A549 (cell line): Measurements from ENCODE around the gene C1orf35. TPM values are rescaled to one million over a fixed set of nuclear protein-coding genes. Genes with fewer than 3 reads are reported as not detected.

Experiments
- ATAC-seq, 2 experiments: fragments of 200-7000 bp in 1 of 2; fragments of >200 bp in 1 of 2; cut with Nextera tagmentation in 1 of 2; cut with Tn5 transposase in 1 of 2; 3 replicates each; pipeline versions ENCODE4 v1.8.0 to v1.9.1; 2018 to 2020; ENCODE audit warnings: mild to moderate bottlenecking in 1 of 2, moderate library complexity in 1 of 2
- CTCF ChIA-PET: fragments of 300-600 bp; sonication (Branson Sonifier 250); formaldehyde crosslinking; extraction: SDS; loops from one replicate; lab custom pipeline; 2021; ENCODE audit warnings: antibody characterized with exemption, inconsistent platforms; lab: Yijun Ruan, JAX
- POLR2A ChIA-PET: fragments of 350-600 bp; formaldehyde crosslinking; extraction: SDS; loops from one replicate; lab custom pipeline; 2021; ENCODE audit warnings: antibody characterized with exemption, inconsistent platforms; lab: Yijun Ruan, JAX
- DNase-seq, 2 experiments: peaks; one replicate each; pipeline versions ENCODE4 v3.0.0 to v3.0.0-alpha.2; 2011 to 2016; ENCODE audit warnings: low read depth in 1 of 2, low spot score in 1 of 2
- FAIRE-seq: peaks from 2 replicates; lab custom pipeline; 2011; peaks lifted over from hg19 to GRCh38; lab: Jason Lieb, UNC
- H3K27ac ChIP-seq, 2 experiments: fragments of >200 bp; sonication (Bioruptor Twin); formaldehyde crosslinking; 3 replicates each; pipeline ENCODE4 v1.5.1; 2016 to 2017
- H3K4me1 ChIP-seq: fragments of >200 bp; sonication (Bioruptor Twin); formaldehyde crosslinking; 3 replicates; pipeline ENCODE4 v1.6.1; 2016
- H3K4me2 ChIP-seq: fragments of >200 bp; sonication (Bioruptor Twin); formaldehyde crosslinking; 3 replicates; pipeline ENCODE4 v1.6.1; 2016
- H3K4me3 ChIP-seq: fragments of >200 bp; sonication (Bioruptor Twin); formaldehyde crosslinking; 3 replicates; pipeline ENCODE4 v1.5.1; 2016
- H3K9me3 ChIP-seq: fragments of >200 bp; sonication (Bioruptor Twin); formaldehyde crosslinking; 3 replicates; pipeline ENCODE4 v1.6.1; 2016
- ATOH8 ChIP-seq: fragments of 250-450 bp; sonication (Bioruptor Pico); IDR thresholded peaks from 2 replicates; pipeline ENCODE4 v1.5.0; 2020; ENCODE audit warnings: low read depth, mild to moderate bottlenecking, moderate library complexity
- CBX8 ChIP-seq: fragments of 200-600 bp; sonication (generic); IDR thresholded peaks from 2 replicates; pipeline ENCODE4 v1.6.1; 2016
- CHD2 ChIP-seq: fragments of 150-350 bp; IDR thresholded peaks from 2 replicates; pipeline ENCODE4 v1.6.1; 2014; ENCODE audit warnings: low read length; ENCODE audit not compliant: partially characterized antibody
- CHD4 ChIP-seq: fragments of 200-600 bp; sonication (generic); IDR thresholded peaks from 2 replicates; pipeline ENCODE4 v1.6.1; 2016; ENCODE audit warnings: antibody characterized with exemption, mild to moderate bottlenecking, borderline replicate concordance
- CTCF ChIP-seq: fragments of >200 bp; sonication (Bioruptor Twin); formaldehyde crosslinking; IDR thresholded peaks from 3 replicates; pipeline ENCODE4 v1.5.1; 2016
- E2F6 ChIP-seq: IDR thresholded peaks from 2 replicates; pipeline ENCODE4 v1.6.1; 2012; ENCODE audit warnings: low read depth, borderline replicate concordance
- ELK1 ChIP-seq: fragments of 150-350 bp; IDR thresholded peaks from 2 replicates; pipeline ENCODE4 v1.6.1; 2014; ENCODE audit warnings: low read depth, mild to moderate bottlenecking, low read length
- ESRRA ChIP-seq: fragments of 150-350 bp; IDR thresholded peaks from 2 replicates; pipeline ENCODE4 v1.6.1; 2014; ENCODE audit warnings: mild to moderate bottlenecking, low read length, borderline replicate concordance
- FOSB ChIP-seq: fragments of 250-450 bp; sonication (Bioruptor Pico); IDR thresholded peaks from 2 replicates; pipeline ENCODE4 v1.5.0; 2020; ENCODE audit warnings: mild to moderate bottlenecking, moderate library complexity
- FOXS1 ChIP-seq: fragments of 250-450 bp; sonication (Bioruptor Pico); IDR thresholded peaks from 2 replicates; pipeline ENCODE4 v1.5.0; 2020; ENCODE audit warnings: mild to moderate bottlenecking, moderate library complexity
- HDAC2 ChIP-seq: fragments of 200-600 bp; sonication (generic); IDR thresholded peaks from 2 replicates; pipeline ENCODE4 v1.6.1; 2016
- HES2 ChIP-seq: fragments of >200 bp; sonication (Bioruptor Twin); formaldehyde crosslinking; IDR thresholded peaks from 2 replicates; pipeline ENCODE4 v1.6.1; 2016
- KDM1A ChIP-seq: fragments of 200-600 bp; sonication (generic); IDR thresholded peaks from 2 replicates; pipeline ENCODE4 v1.6.1; 2016; ENCODE audit warnings: low read depth, mild to moderate bottlenecking
- KDM5A ChIP-seq: fragments of 200-600 bp; sonication (generic); IDR thresholded peaks from 2 replicates; pipeline ENCODE4 v1.6.1; 2016; ENCODE audit warnings: antibody characterized with exemption, mild to moderate bottlenecking
- MAFK ChIP-seq: fragments of 450-650 bp; IDR thresholded peaks from 2 replicates; pipeline ENCODE4 v1.6.1; 2014; ENCODE audit not compliant: partially characterized antibody
- MAX ChIP-seq: IDR thresholded peaks from 2 replicates; pipeline ENCODE4 v1.6.1; 2012
- MAZ ChIP-seq: fragments of 150-350 bp; IDR thresholded peaks from 2 replicates; pipeline ENCODE4 v1.6.1; 2014; ENCODE audit warnings: antibody characterized with exemption, low read depth, low read length, borderline replicate concordance
- NFE2L2 ChIP-seq: fragments of 150-350 bp; conservative IDR thresholded peaks from 2 replicates; pipeline ENCODE4 v1.6.1; 2014; ENCODE audit warnings: low read length
- NR3C1 ChIP-seq: fragments of >200 bp; sonication (Bioruptor Twin); formaldehyde crosslinking; IDR thresholded peaks from 3 replicates; pipeline ENCODE4 v1.6.1; 2017
- POLR2A ChIP-seq: IDR thresholded peaks from 2 replicates; pipeline ENCODE4 v1.6.1; 2012; ENCODE audit warnings: mild to moderate bottlenecking, low read length
- POLR2AphosphoS2 ChIP-seq: conservative IDR thresholded peaks from 2 replicates; pipeline ENCODE4 v1.6.1; 2012; ENCODE audit warnings: low read length, improper control_type of control experiment, inconsistent platforms
- RFX5 ChIP-seq: fragments of 450-650 bp; IDR thresholded peaks from 2 replicates; pipeline ENCODE4 v1.7.1; 2014; ENCODE audit warnings: antibody characterized with exemption, mild to moderate bottlenecking, moderate library complexity
- TP53 ChIP-seq: fragments of 250-450 bp; sonication (Bioruptor Pico); IDR thresholded peaks from 2 replicates; pipeline ENCODE4 v1.5.0; 2021; ENCODE audit warnings: mild to moderate bottlenecking, moderate library complexity
- USF2 ChIP-seq: fragments of 450-650 bp; IDR thresholded peaks from 2 replicates; pipeline ENCODE4 v1.6.1; 2014; ENCODE audit warnings: antibody characterized with exemption
- ZC3H11A ChIP-seq: fragments of 450-650 bp; IDR thresholded peaks from 2 replicates; pipeline ENCODE4 v1.6.1; 2014; ENCODE audit warnings: antibody characterized with exemption, mild to moderate bottlenecking
- WGBS: methylation state at CpG from one replicate; pipeline ENCODE4 v1.1.6; 2017; ENCODE audit errors: missing lambda C conversion rate; 5-methylcytosine and 5-hydroxymethylcytosine counted together
- polyA plus RNA-seq, 4 experiments: library from polyadenylated mRNA; depleted of rRNA in 3 of 4; stranded (reverse); fragments of >200 nt; fragmentation: RNase III in 1 of 4; extraction: RNeasy Plus Mini Kit Qiagen cat#74134 plus additional on column Dnase treatment in 1 of 4; gene quantifications; 2 replicates in 3 of 4; 3 replicates in 1 of 4; pipeline ENCODE4 v1.2.3, GENCODE V29; 2011 to 2017

C1orf35 gene
- polyA plus RNA-seq, 2 of the 4 experiments (the other 2 are of a cell fraction), result 9.8 to 28.9 TPM

- POLR2A ChIA-PET, result no interaction called here
Measured at GRCh38 chr1:228094432-228095016, 8.6 kb downstream of the C1orf35 start.

GRCh38 chr1:228093050-228093906 is 9.8 kb downstream of the C1orf35 start:
- Histone ChIP-seq H3K9me3 (peaks cover 28% of the 10 kb centered on the region), H3K4me2 (no peak overlapping the region), H3K4me3 (no peak overlapping the region), H3K27ac (no peak overlapping the region), H3K4me1 (peaks cover 25% of the 10 kb centered on the region)
- FAIRE-seq (no peak), ATAC-seq (no peak), DNase-seq (no peak)
- ChIA-PET POLR2A (interaction anchor here (0.5 to 0.7 kb wide), 2 partner anchors 35 to 72 kb away, joined by 3 to 4 read pairs; partner anchors contain the start of gene IBA57), CTCF (interaction anchor here (0.9 to 3.1 kb wide), 6 partner anchors 9 to 94 kb away, joined by 3 to 18 read pairs (median 5); partner anchors contain the start of genes IBA57 and MRPL55)
- WGBS, result 93% methylated on average over 18 of the region's 20 CpGs
- TF ChIP-seq KDM5A (no peak), HES2 (no peak), ZC3H11A (no peak), USF2 (no peak), MAZ (no peak), POLR2A (no peak), HDAC2 (no peak), FOSB (no peak), ATOH8 (no peak), MAX (no peak), TP53 (CRISPR knock-in tag) (no peak), CHD4 (no peak), FOXS1 (no peak), CBX8 (no peak), ESRRA (no peak), NR3C1 (no peak), MAFK (no peak)

More at GRCh38 chr1:228094432-228095016, 8.6 kb downstream of the C1orf35 start:
- Histone ChIP-seq H3K4me2 (no peak overlapping the region), H3K27ac (no peak overlapping the region), H3K4me3 (no peak overlapping the region), H3K4me1 (peaks cover 12% of the 10 kb centered on the region; the same call in 2 of the 3 replicates), H3K9me3 (peaks cover 28% of the 10 kb centered on the region)
- whole genome bisulfite sequencing, result 88% methylated on average over 13 of the region's 13 CpGs
- CTCF ChIA-PET, result interaction anchor here (1.8 kb wide), 1 partner anchor 71 kb away, joined by 7 read pairs; the partner anchor contains the start of gene IBA57
- FAIRE-seq (no peak), ATAC-seq (no peak), DNase-seq (no peak)
- no peak for TF ChIP-seq KDM1A
- no peak for TF ChIP-seq ELK1
- TF ChIP-seq CHD2, result no peak
- no peak for TF ChIP-seq E2F6
- TF ChIP-seq FOSB, result no peak
- TF ChIP-seq NFE2L2, result no peak
- TF ChIP-seq ZC3H11A, result no peak
- TF ChIP-seq CTCF, result no peak
- no peak for TF ChIP-seq KDM5A
- no peak for TF ChIP-seq POLR2AphosphoS2
- TF ChIP-seq HES2, result no peak
- TF ChIP-seq RFX5, result no peak
